GM21723 (cell line): ENCODE data around the gene MATK.

Source experiments
- ATAC-seq: cut with Tn5 transposase; IDR thresholded peaks from one replicate; pipeline ENCODE4 v1.9.1; 2021; ENCODE audit warnings: mild to moderate bottlenecking, moderate library complexity; ENCODE audit not compliant: unreplicated experiment

MATK gene

GRCh38 chr19:3785938-3786824, at the start of gene MATK:
MATK (minus strand) TSS chr19:3786381; CDS start chr19:3785135, 1,246 bp downstream.
- no peak for ATAC-seq

DNA sequence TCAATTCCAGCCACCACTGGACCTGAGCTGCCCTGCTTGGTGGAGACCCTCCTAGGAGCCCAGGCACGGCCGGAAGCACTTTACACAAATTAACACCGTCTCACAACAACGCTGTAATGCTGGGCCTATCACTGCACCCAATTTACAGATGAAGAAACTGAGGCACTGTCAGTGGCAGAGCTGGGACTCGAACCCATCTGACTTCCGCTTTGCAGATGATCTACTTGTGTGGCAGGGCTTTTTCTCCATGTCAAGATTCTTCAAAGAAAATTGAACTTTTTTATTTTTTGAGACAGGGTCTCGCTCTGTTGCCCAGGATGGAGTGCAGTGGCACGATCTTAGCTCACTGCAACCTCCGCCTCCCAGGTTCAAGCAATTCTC, 48.9 kb upstream of the MATK start:
- ATAC-seq, result no peak

DNA sequence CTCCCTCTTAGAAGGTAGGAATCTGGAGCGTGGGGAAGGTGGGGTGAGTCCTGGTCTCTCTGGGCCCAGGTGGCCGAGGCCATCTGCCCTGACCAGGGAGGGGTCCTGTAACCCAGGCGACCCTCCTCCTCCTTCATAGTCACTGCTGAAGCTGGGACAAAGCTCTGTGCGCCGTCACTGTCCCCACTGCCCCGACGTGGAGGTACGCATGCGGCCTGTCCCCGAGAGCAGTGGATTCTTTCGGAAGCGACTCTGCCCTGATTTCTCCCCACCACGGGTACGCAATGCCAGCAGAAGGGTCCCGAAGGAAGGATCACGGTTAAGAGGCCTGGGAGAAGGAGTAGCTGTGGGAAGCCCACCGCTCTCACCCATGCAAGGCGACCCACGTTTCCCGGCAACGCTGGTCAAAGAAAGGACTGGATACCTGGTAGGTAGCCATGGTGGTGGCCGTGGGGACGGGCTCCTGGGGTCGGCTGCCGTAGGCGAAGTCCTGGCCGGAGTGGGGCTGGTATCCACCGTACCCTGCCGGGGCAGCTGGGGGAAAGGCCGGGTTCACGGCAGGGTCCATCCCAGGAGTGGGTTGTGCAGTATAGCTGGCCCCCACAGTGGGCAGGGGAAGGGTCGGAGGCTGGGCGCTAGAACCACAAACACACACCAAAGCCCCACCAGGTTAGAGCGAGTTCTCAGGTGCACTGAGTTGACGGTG, 48.3 kb upstream of the MATK start:
- ATAC-seq, result no peak

DNA sequence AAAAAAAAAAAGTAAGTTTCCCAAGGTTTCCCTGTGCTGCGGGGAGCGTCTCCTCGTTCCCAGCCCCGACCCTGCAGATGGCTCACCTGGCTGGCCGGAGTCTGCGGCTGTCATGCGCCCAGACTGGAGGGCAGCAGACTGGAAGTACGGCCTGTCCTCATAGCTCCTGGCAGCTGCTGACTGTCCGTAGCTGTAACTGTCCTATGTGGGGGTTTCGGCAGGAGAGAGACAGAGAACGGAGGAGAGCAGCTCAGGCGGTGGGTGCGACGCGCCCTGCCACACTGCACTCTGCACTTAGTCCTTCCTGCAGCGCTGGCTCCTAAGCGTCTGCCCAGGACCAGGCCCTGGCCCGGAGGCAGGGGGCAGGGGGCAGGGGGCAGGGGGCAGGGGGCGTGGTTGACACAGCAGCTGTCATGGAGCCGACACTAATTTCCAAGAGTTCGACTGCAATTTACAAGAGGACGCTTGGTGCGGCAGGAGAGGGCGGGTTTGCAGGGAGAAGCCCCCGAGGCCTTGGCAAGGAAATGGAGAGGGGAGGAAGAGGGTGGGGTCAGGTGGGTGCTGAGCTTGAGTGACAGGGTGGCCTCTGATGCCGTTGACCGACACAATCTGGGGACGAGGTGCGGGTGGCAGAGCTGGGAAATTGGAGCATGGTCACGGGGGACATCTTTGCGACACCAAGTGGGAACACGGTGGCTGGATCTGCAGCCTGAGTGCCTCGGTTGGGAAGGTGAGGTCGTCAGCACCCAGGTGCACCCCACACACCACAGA, 47.6 kb upstream of the MATK start:
- no peak for ATAC-seq

- no peak for ATAC-seq
Measured at GRCh38 chr19:3832001-3832400, 45.8 kb upstream of the MATK start.

GRCh38 chr19:3831601-3832000, 45.4 kb upstream of the MATK start:
- no peak for ATAC-seq

DNA sequence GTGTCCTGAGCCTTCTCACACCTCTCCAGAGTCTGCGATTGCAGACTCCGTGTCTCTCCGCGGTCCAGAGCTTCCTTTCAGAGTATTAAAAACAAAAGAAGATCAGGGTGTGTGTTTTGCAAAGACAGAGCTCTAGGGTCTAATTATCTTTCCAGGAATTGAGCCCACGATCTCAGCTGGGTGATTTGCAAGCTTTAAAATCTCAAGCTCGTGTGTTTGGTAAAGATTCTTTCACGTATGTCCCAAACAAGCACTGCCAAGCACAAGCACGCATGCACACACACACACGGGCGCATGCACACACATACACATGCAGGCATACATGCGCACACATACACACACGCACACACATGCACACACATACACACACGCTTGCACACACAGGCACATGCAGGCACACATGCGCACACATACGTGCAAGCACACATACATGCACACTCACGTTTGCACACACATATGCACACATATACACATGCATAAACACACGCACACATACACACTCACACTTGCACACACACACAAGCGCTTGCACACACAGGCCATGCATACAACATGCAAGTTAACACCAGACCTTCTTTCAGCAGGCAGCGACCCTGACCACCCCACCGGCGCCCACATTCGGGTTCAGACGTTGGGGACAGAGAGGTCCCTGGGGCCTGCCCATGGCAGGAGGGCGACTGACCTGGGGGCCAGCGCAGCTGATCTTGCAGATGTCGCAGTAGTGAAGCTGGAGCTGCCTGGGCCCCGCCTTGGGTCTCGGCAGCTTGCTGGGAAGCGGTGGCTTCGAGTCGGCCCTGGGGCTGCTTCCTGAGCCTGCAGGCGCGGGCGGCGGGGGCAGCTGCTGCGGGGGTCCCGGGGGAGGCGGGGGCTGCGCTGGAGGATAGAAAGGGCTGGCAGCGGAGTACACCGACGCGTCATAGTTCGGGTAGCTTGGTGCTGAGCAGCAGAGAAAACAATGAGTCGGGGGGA, 44.7 kb upstream of the MATK start:
- ATAC-seq, result no peak

- ATAC-seq, result no peak
Measured at GRCh38 chr19:3827306-3827705, 41.1 kb upstream of the MATK start.

DNA sequence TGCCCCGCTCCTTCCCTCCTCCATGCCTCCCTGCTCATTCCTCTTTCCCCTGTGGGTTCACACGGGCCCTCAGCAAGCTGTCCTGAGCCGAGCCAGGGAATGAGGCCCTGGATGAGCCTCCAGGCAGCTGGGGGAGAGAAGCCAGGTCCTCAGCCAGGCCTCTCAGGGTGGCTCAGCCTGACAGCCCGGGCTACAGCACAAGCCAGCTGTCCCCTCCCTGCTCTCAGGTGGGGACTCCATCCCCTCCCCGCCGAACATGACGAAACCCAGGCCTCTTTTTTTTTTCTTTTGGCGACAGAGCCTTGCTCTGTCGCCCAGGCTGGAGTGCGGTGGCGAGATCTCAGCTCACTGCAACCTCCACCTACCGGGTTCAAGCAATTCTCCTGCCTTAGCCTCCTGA, 40.0 kb upstream of the MATK start:
- no peak for ATAC-seq

- no peak for ATAC-seq
Measured at GRCh38 chr19:3825286-3825956, 39.2 kb upstream of the MATK start.

GRCh38 chr19:3823350-3823713, 37.2 kb upstream of the MATK start:
- no peak for ATAC-seq

DNA sequence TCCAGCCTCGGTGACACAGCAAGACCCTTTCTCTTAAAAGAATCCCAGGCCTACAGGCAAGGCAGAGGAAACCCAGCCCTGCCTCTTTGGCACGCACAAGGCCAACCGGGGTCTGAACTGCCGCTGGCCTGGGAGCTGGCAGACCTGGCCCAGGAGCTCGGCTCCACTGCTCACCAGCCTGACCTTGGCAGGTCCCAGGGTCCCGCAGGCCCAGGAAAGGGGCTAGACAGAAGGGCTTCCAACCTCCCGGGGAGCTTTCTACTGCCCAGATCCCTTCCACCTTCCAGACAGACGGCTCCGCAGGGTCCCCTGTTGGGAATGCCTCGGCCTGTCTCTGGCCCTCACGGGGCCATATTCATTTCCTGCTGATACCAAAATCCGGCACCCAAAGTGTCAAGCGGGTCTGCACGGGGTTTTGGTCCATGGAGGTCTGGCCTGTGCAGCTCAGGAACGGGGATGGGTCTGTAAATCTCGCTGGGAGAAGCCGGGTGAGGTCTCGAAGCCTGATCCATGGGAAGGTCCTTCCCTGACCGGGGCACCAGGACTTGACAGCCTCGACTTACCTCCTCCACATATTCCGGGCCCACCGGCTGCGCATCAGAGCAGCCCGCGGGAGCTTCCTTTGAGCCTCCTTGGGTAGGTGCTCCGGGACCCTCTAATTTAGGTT, 36.6 kb upstream of the MATK start:
- ATAC-seq, result no peak

GRCh38 chr19:3821857-3822364, 35.7 kb upstream of the MATK start:
- ATAC-seq, result no peak

- ATAC-seq, result no peak
Measured at GRCh38 chr19:3821156-3821555, 35.0 kb upstream of the MATK start.

DNA sequence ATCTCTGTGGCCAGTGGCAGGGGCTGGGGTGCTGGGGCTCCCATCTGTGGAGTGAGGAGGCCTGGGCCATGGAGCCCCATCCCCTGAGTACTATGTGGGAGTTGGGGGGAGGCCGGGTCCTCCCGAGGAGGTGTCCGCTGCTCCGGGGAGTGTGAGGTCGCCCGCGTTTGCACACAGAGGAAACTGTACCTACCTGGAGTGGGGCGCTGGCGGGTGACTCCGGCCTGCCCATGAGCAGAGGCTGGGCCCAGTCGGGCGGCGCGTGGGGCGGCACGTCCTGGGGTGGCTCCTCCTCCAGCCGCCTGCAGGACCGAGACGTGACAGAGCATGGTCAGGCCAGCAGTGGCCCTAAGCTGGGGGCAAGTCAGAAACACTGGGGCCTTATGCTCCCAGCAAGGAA, 33.8 kb upstream of the MATK start:
- ATAC-seq, result no peak

GRCh38 chr19:3818918-3819317, 32.7 kb upstream of the MATK start:
- no peak for ATAC-seq

- ATAC-seq, result no peak
Measured at GRCh38 chr19:3818466-3818865, 32.3 kb upstream of the MATK start.

DNA sequence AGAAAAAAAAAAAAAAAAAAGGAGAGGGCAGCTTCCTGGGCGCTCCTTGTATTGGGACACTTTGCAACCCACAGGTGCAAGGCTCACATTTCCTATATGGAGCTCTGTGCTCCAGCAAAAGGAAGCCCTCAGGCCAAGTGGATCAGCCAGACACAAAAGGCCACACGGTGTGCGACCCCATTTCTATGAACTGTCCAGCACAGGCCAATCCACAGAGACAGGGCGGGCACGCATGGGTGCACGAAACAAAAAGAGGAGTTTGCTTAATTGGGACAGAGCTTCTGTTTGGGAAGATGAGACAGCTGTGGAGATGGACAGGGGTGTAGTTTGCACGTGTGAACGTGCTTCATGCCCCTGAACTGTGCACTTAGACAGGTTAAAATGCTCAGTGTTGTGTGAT, 31.6 kb upstream of the MATK start:
- ATAC-seq, result no peak

- ATAC-seq, result no peak
Measured at GRCh38 chr19:3816566-3817218, 30.5 kb upstream of the MATK start.
